Neural cell (in vitro differentiated cells): ENCODE results near the gene RND3. TPM values are rescaled to one million over a fixed set of nuclear protein-coding genes. Genes with fewer than 3 reads are reported as not detected.

Experiments
- H2AFZ ChIP-seq: fragments of 200-600, 300-800 bp; sonication (generic), shearing (Covaris generic); 2 replicates; pipeline ENCODE4 v1.6.0; 2014; ENCODE audit warnings: low read depth, mild to moderate bottlenecking, antibody characterized with exemption, low read length, moderate library complexity
- H3F3A ChIP-seq: fragments of 200-600 bp; shearing (Covaris generic); 2 replicates; pipeline ENCODE4 v1.6.1; 2016; ENCODE audit warnings: mild to moderate bottlenecking, moderate library complexity, mixed read lengths, antibody characterized with exemption, low read length; ENCODE audit not compliant: insufficient read depth, poor library complexity, severe bottlenecking
- H3K27ac ChIP-seq: fragments of 200-600, 300-800 bp; sonication (generic), shearing (Covaris generic); 2 replicates; pipeline ENCODE4 v1.5.1; 2014; ENCODE audit warnings: mild to moderate bottlenecking, low read length, moderate library complexity
- H3K27me3 ChIP-seq: fragments of 300-800, 200-600 bp; sonication (generic), shearing (Covaris generic); 2 replicates; pipeline ENCODE4 v1.6.0; 2014; ENCODE audit warnings: mild to moderate bottlenecking, low read depth, low read length, moderate library complexity; ENCODE audit not compliant: insufficient read depth
- H3K36me3 ChIP-seq: fragments of 300-800, 200-600 bp; sonication (generic), shearing (Covaris generic); 2 replicates; pipeline ENCODE4 v1.5.1; 2014; ENCODE audit warnings: mild to moderate bottlenecking, antibody characterized with exemption, low read length, moderate library complexity; ENCODE audit not compliant: insufficient read depth
- H3K4me2 ChIP-seq: fragments of 300-800, 200-600 bp; sonication (generic), shearing (Covaris generic); 2 replicates; pipeline ENCODE4 v1.6.0; 2014; ENCODE audit warnings: mild to moderate bottlenecking, low read length
- H3K4me3 ChIP-seq: fragments of 300-800, 200-600 bp; sonication (generic), shearing (Covaris generic); 2 replicates; pipeline ENCODE4 v1.5.1; 2014; ENCODE audit warnings: mild to moderate bottlenecking, low read length, moderate library complexity
- H3K79me2 ChIP-seq: fragments of 200-600 bp; shearing (Covaris generic); replicated peaks from 2 replicates; pipeline ENCODE4 v1.6.0; 2014; ENCODE audit warnings: mild to moderate bottlenecking, low read length, moderate library complexity; ENCODE audit not compliant: insufficient read depth
- H3K9ac ChIP-seq: fragments of 300-800, 200-600 bp; sonication (generic), shearing (Covaris generic); 2 replicates; pipeline ENCODE4 v1.6.1; 2016; ENCODE audit warnings: mild to moderate bottlenecking, low read length, mixed read lengths
- H3K9me2 ChIP-seq: fragments of 200-600 bp; shearing (Covaris generic); 2 replicates; pipeline ENCODE4 v1.6.1; 2016; ENCODE audit warnings: mild to moderate bottlenecking, low read length, mixed read lengths; ENCODE audit not compliant: insufficient read depth
- H3K9me3 ChIP-seq: fragments of 200-600, 300-800 bp; sonication (generic), shearing (Covaris generic); 2 replicates; pipeline ENCODE4 v1.6.1; 2016; ENCODE audit warnings: mild to moderate bottlenecking, mixed run types, low read length, moderate library complexity, mixed read lengths
- H4K20me1 ChIP-seq: fragments of 200-600 bp; shearing (Covaris generic); 2 replicates; pipeline ENCODE4 v1.6.1; 2016; ENCODE audit warnings: mild to moderate bottlenecking, mixed run types; ENCODE audit not compliant: insufficient read depth
- EP300 ChIP-seq: fragments of 450-650 bp; conservative IDR thresholded peaks from 2 replicates; pipeline ENCODE4 v1.6.1; 2014; ENCODE audit warnings: antibody characterized with exemption, mild to moderate bottlenecking, moderate library complexity; ENCODE audit not compliant: poor library complexity, severe bottlenecking
- EZH2 ChIP-seq: fragments of 200-600, 300-800 bp; shearing (Covaris generic), sonication (generic); IDR thresholded peaks from 2 replicates; pipeline ENCODE4 v1.6.1; 2014; ENCODE audit warnings: antibody characterized with exemption, low read length, borderline replicate concordance, mild to moderate bottlenecking; ENCODE audit not compliant: insufficient read depth, poor library complexity, severe bottlenecking
- MXI1 ChIP-seq: fragments of 450-650 bp; conservative IDR thresholded peaks from 2 replicates; pipeline ENCODE4 v1.6.1; 2014; ENCODE audit warnings: antibody characterized with exemption, mild to moderate bottlenecking; ENCODE audit not compliant: poor library complexity, severe bottlenecking
- POLR2AphosphoS5 ChIP-seq: IDR thresholded peaks from 2 replicates; pipeline ENCODE4 v1.6.1; 2012
- RAD21 ChIP-seq: fragments of 450-650 bp; conservative IDR thresholded peaks from 2 replicates; pipeline ENCODE4 v1.6.1; 2014; ENCODE audit warnings: antibody characterized with exemption, mild to moderate bottlenecking, moderate library complexity
- SMC3 ChIP-seq: fragments of 450-650 bp; conservative IDR thresholded peaks from 2 replicates; pipeline ENCODE4 v1.6.1; 2014; ENCODE audit warnings: antibody characterized with exemption, mild to moderate bottlenecking, moderate library complexity; ENCODE audit not compliant: poor library complexity
- TAF1 ChIP-seq: IDR thresholded peaks from 2 replicates; pipeline ENCODE4 v1.6.1; 2012; ENCODE audit warnings: low read depth
- polyA plus RNA-seq: library from polyadenylated mRNA; depleted of rRNA; stranded (reverse); fragments of >200 nt; gene quantifications from 2 replicates; pipeline ENCODE4 v1.2.3, GENCODE V29; 2014
- TF ChIP-seq, protein P1 (sequence below): IDR thresholded peaks from 2 replicates; pipeline ENCODE4 v1.6.1; 2012; ENCODE audit warnings: borderline replicate concordance
- TF ChIP-seq, protein P2 (sequence below): fragments of 450-650 bp; IDR thresholded peaks from 2 replicates; pipeline ENCODE4 v1.5.1; 2014; ENCODE audit warnings: antibody characterized with exemption, mild to moderate bottlenecking, moderate library complexity; ENCODE audit not compliant: poor library complexity, severe bottlenecking

Gene RND3
- polyA plus RNA-seq, 1 donor from 2014 or later: 143 TPM

DNA sequence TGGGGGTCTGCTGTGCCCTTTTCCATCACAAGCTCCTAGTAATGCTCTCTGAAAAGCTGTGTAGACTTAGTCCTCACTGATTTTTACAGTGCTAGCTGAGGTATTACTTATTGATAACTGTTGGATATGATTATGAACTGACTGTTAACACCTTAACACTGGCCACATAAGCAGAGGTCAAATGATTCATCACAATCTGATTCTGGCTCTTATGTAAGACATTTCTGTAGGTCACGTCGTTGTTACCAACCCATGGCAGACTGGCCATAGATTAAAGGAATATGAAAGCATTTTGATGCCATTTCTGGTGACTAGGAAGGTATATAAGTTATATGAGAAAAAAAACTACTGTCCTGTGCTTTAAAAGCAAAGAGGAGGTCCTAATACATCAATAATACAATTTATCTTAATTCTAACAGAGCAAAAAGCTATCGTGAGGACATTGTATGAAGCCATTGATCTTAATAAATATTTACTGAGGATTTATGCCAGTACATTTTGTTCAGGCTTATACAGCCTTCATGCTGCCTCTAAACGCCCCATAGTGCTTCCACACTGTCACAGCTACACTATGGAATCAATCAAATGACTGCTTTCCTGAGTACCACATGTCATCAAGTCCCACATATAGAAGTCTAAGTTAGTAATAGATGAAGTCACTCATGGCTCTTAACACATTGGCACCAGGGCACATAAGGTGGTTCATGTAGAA, 6.9 kb upstream of the RND3 start:
- no peak overlapping the region for H3K4me2 ChIP-seq
- H2AFZ ChIP-seq: no peak overlapping the region
- no peaks in the 10 kb centered on the region for H3F3A ChIP-seq
- no peaks in the 10 kb centered on the region for H3K9me2 ChIP-seq
- no peaks in the 10 kb centered on the region for H3K9me3 ChIP-seq
- no peaks in the 10 kb centered on the region for H3K27me3 ChIP-seq
- no peaks in the 10 kb centered on the region for H4K20me1 ChIP-seq
- no peaks in the 10 kb centered on the region for H3K79me2 ChIP-seq
- TF ChIP-seq, protein P1, sequence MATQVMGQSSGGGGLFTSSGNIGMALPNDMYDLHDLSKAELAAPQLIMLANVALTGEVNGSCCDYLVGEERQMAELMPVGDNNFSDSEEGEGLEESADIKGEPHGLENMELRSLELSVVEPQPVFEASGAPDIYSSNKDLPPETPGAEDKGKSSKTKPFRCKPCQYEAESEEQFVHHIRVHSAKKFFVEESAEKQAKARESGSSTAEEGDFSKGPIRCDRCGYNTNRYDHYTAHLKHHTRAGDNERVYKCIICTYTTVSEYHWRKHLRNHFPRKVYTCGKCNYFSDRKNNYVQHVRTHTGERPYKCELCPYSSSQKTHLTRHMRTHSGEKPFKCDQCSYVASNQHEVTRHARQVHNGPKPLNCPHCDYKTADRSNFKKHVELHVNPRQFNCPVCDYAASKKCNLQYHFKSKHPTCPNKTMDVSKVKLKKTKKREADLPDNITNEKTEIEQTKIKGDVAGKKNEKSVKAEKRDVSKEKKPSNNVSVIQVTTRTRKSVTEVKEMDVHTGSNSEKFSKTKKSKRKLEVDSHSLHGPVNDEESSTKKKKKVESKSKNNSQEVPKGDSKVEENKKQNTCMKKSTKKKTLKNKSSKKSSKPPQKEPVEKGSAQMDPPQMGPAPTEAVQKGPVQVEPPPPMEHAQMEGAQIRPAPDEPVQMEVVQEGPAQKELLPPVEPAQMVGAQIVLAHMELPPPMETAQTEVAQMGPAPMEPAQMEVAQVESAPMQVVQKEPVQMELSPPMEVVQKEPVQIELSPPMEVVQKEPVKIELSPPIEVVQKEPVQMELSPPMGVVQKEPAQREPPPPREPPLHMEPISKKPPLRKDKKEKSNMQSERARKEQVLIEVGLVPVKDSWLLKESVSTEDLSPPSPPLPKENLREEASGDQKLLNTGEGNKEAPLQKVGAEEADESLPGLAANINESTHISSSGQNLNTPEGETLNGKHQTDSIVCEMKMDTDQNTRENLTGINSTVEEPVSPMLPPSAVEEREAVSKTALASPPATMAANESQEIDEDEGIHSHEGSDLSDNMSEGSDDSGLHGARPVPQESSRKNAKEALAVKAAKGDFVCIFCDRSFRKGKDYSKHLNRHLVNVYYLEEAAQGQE: no peak
- TF ChIP-seq EZH2 (no peak), RAD21 (no peak), POLR2AphosphoS5 (no peak), TAF1 (no peak), EP300 (no peak), MXI1 (no peak), SMC3 (no peak)
- TF ChIP-seq, protein P2, sequence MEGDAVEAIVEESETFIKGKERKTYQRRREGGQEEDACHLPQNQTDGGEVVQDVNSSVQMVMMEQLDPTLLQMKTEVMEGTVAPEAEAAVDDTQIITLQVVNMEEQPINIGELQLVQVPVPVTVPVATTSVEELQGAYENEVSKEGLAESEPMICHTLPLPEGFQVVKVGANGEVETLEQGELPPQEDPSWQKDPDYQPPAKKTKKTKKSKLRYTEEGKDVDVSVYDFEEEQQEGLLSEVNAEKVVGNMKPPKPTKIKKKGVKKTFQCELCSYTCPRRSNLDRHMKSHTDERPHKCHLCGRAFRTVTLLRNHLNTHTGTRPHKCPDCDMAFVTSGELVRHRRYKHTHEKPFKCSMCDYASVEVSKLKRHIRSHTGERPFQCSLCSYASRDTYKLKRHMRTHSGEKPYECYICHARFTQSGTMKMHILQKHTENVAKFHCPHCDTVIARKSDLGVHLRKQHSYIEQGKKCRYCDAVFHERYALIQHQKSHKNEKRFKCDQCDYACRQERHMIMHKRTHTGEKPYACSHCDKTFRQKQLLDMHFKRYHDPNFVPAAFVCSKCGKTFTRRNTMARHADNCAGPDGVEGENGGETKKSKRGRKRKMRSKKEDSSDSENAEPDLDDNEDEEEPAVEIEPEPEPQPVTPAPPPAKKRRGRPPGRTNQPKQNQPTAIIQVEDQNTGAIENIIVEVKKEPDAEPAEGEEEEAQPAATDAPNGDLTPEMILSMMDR: no peak
- no peak overlapping the region for H3K4me3 ChIP-seq
- H3K27ac ChIP-seq: no peak overlapping the region
- no peak overlapping the region for H3K9ac ChIP-seq
- H3K36me3 ChIP-seq: no peaks in the 10 kb centered on the region

- TF ChIP-seq RAD21 (no peak), EZH2 (no peak), SMC3 (no peak)
- TF ChIP-seq, protein P2: no peak
- TF ChIP-seq, protein P1: no peak
- H3K9me2 ChIP-seq: no peaks in the 10 kb centered on the region
Measured at GRCh38 chr2:150491943-150492342, 4.5 kb upstream of the RND3 start.

More at GRCh38 chr2:150491943-150492342, 4.5 kb upstream of the RND3 start:
- Histone ChIP-seq H2AFZ (no peak overlapping the region), H3K9ac (no peak overlapping the region), H3K27me3 (no peaks in the 10 kb centered on the region), H3K9me3 (no peaks in the 10 kb centered on the region), H3K27ac (no peak overlapping the region), H3K4me3 (no peak overlapping the region), H3K4me2 (no peak overlapping the region), H3F3A (no peaks in the 10 kb centered on the region), H4K20me1 (no peaks in the 10 kb centered on the region), H3K79me2 (no peaks in the 10 kb centered on the region), H3K36me3 (no peaks in the 10 kb centered on the region)
